HL-60/S4 treated with phorbol 12-myristate 13-acetate at 8.2 ng/mL for 4 days and 3 days (cell line): ENCODE measurements around the gene TSPOAP1.

ENCODE experiments used
- in situ Hi-C: fragments of 300-500 bp; cut with MboI; formaldehyde crosslinking; loops from 2 replicates; pipeline ENCODE4 v1.15.0; 2022; ENCODE audit warnings: low sequenced_read_pairs

Gene TSPOAP1

GRCh38 chr17:58280480-58281217 is 47.9 kb downstream of the TSPOAP1 start, which contains the start of gene MPO:
MPO (minus strand) TSS chr17:58280935; CDS start chr17:58280758, 177 bp downstream.
- in situ Hi-C loops = no loop called here

DNA sequence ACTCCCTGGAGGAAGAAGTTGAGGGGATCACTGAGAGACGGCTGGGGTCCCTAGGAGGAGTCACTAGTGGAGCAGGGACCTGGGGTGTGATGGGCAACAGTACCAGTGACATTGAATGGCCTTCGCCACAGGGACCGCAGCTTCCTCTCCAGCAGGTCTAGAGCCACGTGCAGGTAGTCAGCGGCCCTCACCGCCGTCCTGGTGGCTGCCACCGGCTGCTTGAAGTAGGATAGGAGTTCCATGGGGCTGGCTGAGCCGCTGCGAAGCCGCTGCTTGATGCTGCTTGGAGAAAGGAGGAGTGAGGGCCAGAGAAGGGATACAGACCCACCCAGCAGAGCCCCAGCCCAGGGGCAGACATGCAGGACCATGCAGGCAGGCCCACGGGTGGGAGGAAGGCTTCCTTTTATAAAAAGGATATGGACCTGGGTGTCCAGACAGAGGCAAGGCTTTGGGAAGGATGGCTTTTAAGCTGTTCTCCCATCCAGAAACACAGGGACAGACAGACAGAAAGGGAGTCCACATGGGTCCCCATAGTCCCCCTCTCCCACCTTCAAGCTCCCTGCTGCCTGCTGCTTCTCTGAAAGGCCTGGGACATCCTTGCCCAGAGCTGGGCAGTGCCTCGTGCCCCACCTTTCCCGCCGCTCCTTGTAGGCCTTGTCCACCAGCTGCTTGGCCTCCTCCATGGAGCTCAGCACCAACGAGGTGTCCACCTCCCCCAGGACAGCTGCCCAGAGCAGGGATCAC is 48.7 kb downstream of the TSPOAP1 start:
- in situ Hi-C loops = no loop called here

DNA sequence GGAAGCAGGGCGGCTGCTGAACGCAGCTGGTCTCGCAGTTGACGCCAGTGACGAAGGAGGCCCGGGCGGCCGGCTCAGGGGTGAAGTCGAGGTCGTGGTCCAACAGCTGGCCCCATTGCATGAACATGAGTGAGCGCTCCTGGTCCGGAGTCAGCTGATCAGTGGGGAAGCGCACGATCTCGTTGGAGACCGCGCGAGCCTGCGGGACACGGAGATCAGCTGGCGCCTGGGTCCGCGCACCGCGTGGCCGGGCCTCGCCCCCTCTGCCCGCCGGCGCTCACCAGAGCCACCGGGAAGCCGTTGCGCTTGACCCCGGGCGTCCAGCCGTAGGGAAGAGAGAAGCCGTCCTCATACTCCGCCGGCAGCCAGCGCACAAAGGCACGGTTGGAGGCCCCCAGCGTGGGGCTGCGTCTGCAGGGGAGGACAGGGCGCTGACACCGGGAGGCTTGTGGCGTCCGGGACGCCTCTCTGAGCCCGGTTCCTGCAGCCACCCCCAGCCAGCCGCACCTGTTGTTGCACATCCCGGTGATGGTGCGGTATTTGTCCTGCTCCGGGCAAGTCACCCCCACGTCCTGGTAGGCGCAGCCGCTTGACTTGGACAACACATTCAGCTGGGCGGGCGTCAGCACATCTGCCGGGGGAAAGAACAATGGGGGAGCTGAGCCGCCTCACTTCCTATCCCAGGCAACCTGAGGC is 49.4 kb downstream of the TSPOAP1 start:
- in situ Hi-C loops = no loop called here

GRCh38 chr17:58278661-58279015 is 50.0 kb downstream of the TSPOAP1 start:
- in situ Hi-C loops = no loop called here

GRCh38 chr17:58277802-58278595 is 50.6 kb downstream of the TSPOAP1 start:
- in situ Hi-C loops = no loop called here

DNA sequence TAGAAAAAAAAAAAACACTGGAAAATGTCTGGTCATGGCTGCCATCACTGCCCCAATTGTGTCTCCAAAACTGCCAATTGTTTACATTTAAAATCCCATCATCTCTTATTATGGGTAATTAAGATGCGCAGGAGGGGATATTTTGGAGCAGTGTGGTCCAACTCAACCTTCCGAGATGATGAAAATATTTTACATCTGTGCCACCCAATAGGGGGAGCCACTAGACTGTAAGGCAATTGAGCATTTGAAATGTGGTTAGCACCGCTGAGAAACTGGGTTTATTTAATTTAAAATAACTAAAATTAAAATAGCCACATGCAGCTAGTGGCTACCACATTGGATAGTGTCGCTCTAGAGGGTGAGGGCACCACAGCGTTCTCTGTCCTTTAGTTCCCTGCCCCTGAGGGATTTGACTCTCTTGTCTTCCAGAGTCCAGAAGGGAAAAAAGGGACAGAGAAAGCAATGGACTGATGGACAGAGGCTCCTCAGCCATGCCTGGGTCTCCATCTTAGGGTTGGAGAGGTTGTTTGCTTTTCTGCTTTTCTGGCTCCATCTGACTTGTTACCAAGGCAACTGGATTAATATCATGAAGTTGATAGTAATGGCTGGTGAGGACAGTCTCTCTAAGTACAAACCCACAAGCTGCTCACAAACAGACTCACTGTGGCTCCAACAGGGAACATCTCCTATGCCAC is 51.3 kb downstream of the TSPOAP1 start:
- in situ Hi-C loops = no loop called here

DNA sequence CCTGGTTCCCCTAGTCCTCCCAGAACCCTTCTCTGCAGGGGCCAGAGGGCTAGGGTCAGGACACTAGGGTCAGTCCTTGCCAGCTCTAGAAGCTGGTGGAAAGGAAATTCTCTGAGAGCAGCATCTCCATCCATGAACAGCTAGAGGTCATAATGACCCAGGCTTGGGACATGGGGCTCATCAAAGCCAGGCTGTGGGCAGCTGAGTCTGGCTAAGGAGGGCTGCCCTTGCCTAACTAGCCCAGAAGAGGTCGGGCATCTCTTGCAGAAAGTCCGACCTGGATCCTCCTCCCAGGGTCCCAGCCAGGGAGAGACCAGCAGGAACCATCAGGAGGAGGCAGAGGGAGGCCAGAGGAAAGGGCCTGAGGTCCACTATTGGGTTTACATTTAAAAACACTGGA is 52.2 kb downstream of the TSPOAP1 start:
- in situ Hi-C loops = no loop called here

DNA sequence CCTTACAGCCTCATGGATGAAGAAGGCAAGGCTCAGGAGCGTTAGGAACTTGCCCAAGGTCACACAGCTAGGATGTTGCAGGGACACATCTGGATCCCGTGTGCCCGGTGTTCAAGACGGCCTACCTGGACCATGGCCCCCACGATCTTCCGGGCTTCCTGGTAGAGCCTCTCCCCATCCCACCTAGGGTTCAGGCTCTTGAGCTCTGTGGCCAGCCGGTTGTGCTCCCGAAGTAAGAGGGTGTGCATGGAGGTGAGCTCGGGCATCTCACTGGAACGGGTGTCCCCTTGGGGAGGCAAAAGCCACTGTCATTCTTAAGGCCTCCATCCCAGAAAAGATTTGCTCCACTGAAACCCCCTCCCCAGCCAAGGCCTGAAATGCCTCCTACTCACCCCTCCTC is 53.2 kb downstream of the TSPOAP1 start:
- in situ Hi-C loops = no loop called here

GRCh38 chr17:58273453-58274104 is 55.0 kb downstream of the TSPOAP1 start:
- in situ Hi-C loops = no loop called here

DNA sequence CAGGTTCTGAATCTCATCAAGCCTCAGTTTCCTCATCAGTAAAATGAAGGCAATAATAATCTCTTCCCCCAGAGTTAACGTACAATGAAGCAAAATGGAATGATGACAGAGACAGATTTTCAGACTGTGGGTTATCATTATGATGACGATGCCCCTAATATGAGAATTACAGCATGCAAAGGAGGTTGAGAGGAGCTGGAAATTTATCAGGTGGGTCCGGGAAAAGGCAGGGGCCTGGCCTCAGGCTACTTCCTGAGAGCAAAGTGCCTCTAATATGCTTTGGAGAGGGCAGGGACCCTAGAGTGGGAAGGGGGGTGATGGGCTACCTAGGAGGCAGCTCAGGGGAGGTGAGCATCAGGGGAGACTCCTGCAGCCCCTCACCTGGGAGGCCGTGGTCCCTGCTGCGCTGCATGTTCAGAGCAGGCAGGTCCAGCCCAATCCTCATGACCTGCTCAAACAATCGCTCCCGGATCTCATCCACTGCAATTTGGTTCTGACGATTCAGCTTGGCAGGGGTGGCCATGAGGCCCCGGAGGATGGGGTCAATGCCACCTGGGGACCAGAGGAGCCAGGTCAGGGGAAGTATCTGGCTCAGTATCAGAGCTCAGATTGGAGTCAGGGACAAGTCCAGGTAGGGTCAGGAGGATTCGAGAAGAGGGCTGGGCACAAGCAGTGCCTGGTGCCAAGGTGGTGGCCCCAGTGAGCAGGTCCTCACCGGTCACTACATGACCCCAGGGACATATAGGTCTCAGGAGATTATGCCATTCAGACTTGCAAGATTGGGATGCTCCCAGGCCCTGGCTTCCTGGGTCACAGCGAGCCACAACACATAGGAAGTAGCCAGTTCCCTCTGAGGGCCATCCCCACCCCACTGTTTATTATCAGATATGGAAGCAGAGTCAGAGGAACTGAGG is 56.0 kb downstream of the TSPOAP1 start:
- in situ Hi-C loops = no loop called here

- in situ Hi-C loops = no loop called here
Observed at GRCh38 chr17:58271216-58271931, 57.2 kb downstream of the TSPOAP1 start.

DNA sequence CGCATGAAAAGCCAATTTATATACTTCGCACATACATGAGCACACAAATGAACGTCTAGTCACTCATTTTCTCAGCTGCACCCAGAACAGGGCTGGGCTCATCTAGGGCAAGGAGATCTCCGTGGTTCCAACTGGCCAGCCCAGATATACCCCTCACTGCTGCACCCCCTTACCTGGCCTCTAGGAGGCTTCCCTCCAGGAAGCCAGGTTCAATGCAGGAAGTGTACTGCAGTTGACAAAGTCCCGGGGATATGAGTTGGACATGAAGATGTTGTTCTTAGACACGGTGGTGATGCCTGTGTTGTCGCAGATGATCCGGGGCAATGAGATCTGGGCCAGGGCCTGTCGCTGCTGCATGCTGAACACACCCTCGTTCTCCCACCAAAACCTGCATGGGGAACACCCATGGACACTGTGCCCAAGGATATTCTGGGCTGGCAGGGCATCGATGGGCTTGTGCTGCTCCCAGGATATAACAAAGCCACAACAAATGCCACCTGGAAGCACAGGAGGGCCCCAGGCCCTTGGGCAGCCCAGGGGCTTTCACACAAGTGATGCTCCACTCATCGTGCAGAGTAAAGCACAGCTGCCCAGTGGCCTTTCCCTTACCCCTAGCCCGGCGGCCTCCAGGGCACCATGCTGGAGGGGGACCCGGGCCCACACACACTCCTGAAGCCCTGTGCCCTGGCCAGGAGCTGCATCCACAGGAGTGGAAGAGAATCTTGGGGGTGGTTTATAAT is 57.9 kb downstream of the TSPOAP1 start:
- in situ Hi-C loops = no loop called here

DNA sequence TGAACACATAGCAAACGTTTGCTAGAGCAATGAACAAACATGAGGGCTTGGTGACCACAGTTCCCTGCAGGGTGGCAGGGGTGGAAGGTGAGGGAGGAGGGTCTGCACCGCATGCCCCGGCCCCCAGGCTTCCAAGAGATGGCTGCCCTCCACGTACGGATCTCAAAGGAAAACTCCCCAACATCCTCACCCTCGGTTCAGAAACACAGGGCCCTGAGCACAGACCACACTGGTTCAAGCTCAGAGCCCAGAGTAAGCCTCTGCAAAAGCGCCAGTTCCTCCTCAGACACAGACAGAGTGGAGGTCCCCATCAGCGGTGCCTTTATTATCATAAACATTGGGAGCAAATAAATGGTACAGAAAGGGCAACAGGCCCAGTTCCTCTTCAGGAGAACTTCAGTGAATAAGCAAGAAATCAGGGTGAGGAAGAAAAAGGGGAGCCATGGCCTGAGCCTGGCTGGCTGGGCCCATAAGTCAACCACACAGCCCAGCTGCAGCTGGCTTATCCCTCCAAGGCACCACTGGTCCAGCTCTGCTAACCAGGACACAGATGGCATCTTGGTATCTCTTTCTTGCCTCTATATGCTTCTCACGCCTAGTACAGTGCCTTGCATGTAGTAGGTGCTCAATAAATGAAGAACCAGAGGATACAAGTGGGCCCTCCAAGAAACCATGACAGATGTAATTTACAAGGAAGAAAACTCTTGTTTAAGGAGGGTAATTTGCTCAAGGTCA is 58.9 kb downstream of the TSPOAP1 start:
- in situ Hi-C loops = no loop called here

GRCh38 chr17:58268774-58269556 is 59.6 kb downstream of the TSPOAP1 start:
- in situ Hi-C loops = no loop called here

- in situ Hi-C loops = no loop called here
Observed at GRCh38 chr17:58268326-58268725, 60.3 kb downstream of the TSPOAP1 start.
